ENCODE data around the gene MCC.

DNA sequence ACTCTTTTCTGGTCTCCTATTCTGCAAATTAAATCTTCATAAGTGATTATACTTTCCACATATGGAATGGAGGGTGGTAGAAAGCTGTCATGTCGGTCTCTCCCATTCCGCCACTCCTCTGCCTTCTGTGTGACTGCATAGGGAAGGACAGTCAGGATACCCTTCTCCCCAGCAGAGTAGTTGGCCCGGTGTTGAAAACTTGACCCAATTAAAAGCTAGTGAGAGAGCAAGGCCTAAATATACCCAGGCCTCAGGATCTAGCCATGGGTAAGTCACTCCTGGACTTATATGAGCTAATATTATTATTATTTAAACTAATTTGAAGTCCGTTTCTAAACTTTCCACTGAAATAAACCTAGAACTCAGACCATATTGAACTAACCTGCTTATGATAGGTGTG, 248.2 kb downstream of the MCC start:
- TF ChIP-seq, protein P1, sequence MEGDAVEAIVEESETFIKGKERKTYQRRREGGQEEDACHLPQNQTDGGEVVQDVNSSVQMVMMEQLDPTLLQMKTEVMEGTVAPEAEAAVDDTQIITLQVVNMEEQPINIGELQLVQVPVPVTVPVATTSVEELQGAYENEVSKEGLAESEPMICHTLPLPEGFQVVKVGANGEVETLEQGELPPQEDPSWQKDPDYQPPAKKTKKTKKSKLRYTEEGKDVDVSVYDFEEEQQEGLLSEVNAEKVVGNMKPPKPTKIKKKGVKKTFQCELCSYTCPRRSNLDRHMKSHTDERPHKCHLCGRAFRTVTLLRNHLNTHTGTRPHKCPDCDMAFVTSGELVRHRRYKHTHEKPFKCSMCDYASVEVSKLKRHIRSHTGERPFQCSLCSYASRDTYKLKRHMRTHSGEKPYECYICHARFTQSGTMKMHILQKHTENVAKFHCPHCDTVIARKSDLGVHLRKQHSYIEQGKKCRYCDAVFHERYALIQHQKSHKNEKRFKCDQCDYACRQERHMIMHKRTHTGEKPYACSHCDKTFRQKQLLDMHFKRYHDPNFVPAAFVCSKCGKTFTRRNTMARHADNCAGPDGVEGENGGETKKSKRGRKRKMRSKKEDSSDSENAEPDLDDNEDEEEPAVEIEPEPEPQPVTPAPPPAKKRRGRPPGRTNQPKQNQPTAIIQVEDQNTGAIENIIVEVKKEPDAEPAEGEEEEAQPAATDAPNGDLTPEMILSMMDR (IDR thresholded peaks at IDR 0.05), result no peak
- TF ChIP-seq POLR2A (IDR thresholded peaks at IDR 0.05), result no peak
